ENCODE measurements around the gene CDKN1C.

Gene CDKN1C

GRCh38 chr11:2880646-2881045, 4.9 kb downstream of the CDKN1C start:
- no peak for TF ChIP-seq CTCF (IDR thresholded peaks at IDR 0.05; ENCODE audit: insufficient read depth, low read length, missing control alignments)
- no peak overlapping the region for H3K4me3 ChIP-seq (ENCODE audit: low read depth, low read length)
- POLR2A ChIA-PET: no interaction called here
- CTCF ChIA-PET: no interaction called here
- DNase-seq (ENCODE audit: low read depth, low spot score): no peak

GRCh38 chr11:2878782-2879181, 6.8 kb downstream of the CDKN1C start:
- POLR2A ChIA-PET: no interaction called here

DNA sequence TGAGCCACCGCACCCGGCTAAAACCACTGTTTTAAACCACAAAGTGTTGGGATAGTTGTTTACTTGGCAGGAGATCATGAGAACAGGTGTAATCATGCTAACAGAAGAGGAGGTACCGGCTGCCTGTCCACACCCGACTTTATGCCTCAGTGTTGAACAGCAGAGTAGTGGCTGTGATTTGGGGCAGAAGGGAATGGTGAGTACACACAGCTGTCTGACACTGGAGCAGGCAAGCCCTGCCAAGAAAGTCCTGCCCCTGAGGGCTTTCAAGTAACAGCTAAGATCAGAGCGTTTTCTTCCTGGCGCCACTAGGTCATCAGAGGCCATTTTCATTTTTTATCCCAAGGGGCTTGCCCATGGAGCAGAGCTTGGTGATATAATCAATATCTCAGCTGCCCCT, 8.1 kb downstream of the CDKN1C start:
- ChIA-PET CTCF (no interaction called here), POLR2A (no interaction called here)
- no peak for DNase-seq (ENCODE audit: low read depth, low spot score)
- TF ChIP-seq CTCF (IDR thresholded peaks at IDR 0.05; ENCODE audit: insufficient read depth, low read length, missing control alignments): no peak
- H3K4me3 ChIP-seq (ENCODE audit: low read depth, low read length): no peak overlapping the region

More at GRCh38 chr11:2878782-2879181, 6.8 kb downstream of the CDKN1C start:
- no peak for TF ChIP-seq CTCF (IDR thresholded peaks at IDR 0.05; ENCODE audit: insufficient read depth, low read length, missing control alignments)
- CTCF ChIA-PET: interaction anchor here (1.4 to 2.4 kb wide), 3 partner anchors 9 to 347 kb away, joined by 4 to 10 read pairs (median 4); no protein-coding TSS in a partner anchor
- H3K4me3 ChIP-seq (ENCODE audit: low read depth, low read length): no peak overlapping the region
- no peak for DNase-seq (ENCODE audit: low read depth, low spot score)

DNA sequence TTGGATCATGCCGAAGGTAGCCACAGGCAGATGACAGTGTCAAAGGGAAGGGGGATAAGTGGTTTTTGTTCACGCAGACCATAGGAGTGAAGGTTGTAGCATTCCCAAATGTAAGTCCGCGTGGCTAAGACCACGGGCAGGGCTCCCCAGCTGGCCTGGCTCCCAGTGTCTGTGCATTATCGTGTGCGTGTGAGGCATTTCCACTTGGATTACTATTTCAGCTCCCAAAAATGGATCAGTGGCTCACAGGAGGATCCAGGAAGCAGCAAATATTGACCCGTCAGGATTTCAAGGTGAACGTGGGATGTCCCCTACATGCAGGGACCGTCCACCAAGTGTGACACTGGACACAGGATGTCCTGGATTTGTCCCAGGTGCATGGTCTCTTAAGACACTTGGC, 10.6 kb downstream of the CDKN1C start:
- H3K4me3 ChIP-seq (ENCODE audit: low read depth, low read length): no peak overlapping the region
- POLR2A ChIA-PET: no interaction called here
- DNase-seq (ENCODE audit: low read depth, low spot score): no peak
- no peak for TF ChIP-seq CTCF (IDR thresholded peaks at IDR 0.05; ENCODE audit: insufficient read depth, low read length, missing control alignments)
- CTCF ChIA-PET: interaction anchor here (3.3 kb wide), 1 partner anchor 13 kb away, joined by 9 read pairs; no protein-coding TSS in a partner anchor

GRCh38 chr11:2870969-2871680, 14.4 kb downstream of the CDKN1C start:
- POLR2A ChIA-PET: no interaction called here
- DNase-seq (ENCODE audit: low read depth, low spot score): no peak
- CTCF ChIA-PET: no interaction called here
- H3K4me3 ChIP-seq (ENCODE audit: low read depth, low read length): no peak overlapping the region
- TF ChIP-seq CTCF (IDR thresholded peaks at IDR 0.05; ENCODE audit: insufficient read depth, low read length, missing control alignments): no peak

GRCh38 chr11:2870460-2870859, 15.1 kb downstream of the CDKN1C start:
- CTCF ChIA-PET: interaction anchor here (2.7 kb wide), 1 partner anchor 337 kb away, joined by 7 read pairs; no protein-coding TSS in a partner anchor
- no peak for DNase-seq (ENCODE audit: low read depth, low spot score)
- no peak overlapping the region for H3K4me3 ChIP-seq (ENCODE audit: low read depth, low read length)
- POLR2A ChIA-PET: no interaction called here
- no peak for TF ChIP-seq CTCF (IDR thresholded peaks at IDR 0.05; ENCODE audit: insufficient read depth, low read length, missing control alignments)

Measured in AG04449 (cell line).